H1 (cell line): ENCODE data around the gene CLCN5. TPM values are rescaled to one million over a fixed set of nuclear protein-coding genes. Genes with fewer than 3 reads are reported as not detected.

ENCODE experiments used
- CTCF ChIA-PET: fragments of 300-600 bp; sonication (Branson Sonifier 250); formaldehyde crosslinking; loops from one replicate; lab custom pipeline; 2021; ENCODE audit not compliant: partially characterized antibody; lab: Charles Lee
- POLR2A ChIA-PET: fragments of 300-600 bp; sonication (Branson Sonifier 250); formaldehyde crosslinking; loops from one replicate; lab custom pipeline; 2021; ENCODE audit warnings: inconsistent platforms; ENCODE audit not compliant: partially characterized antibody; lab: Charles Lee
- DNase-seq, 2 experiments: peaks; one replicate each; pipeline versions ENCODE4 v3.0.0 to v3.0.0-alpha.2; 2010 to 2022; ENCODE audit warnings: low spot score in 2 of 2, low read depth in 1 of 2, mixed read lengths in 1 of 2
- FAIRE-seq: peaks from 2 replicates; lab custom pipeline; 2011; peaks lifted over from hg19 to GRCh38; lab: Jason Lieb, UNC
- H2AFZ ChIP-seq: 2 replicates; pipeline ENCODE4 v1.8.1; 2012; ENCODE audit warnings: low read length, inconsistent platforms
- H2AK5ac ChIP-seq: 2 replicates; pipeline ENCODE4 v1.6.1; 2013; ENCODE audit warnings: low read depth, low read length
- H2BK120ac ChIP-seq: replicated peaks from 2 replicates; pipeline ENCODE3; 2013; ENCODE audit warnings: low read depth, low read length, inconsistent platforms
- H2BK12ac ChIP-seq: 2 replicates; pipeline ENCODE4 v1.6.1; 2013; ENCODE audit warnings: low read depth, low read length
- H2BK15ac ChIP-seq: 2 replicates; pipeline ENCODE4 v1.6.1; 2013; ENCODE audit warnings: low read length
- H2BK20ac ChIP-seq: 2 replicates; pipeline ENCODE4 v1.6.1; 2013; ENCODE audit warnings: low read length
- H2BK5ac ChIP-seq: 2 replicates; pipeline ENCODE4 v1.6.1; 2013; ENCODE audit warnings: low read depth, low read length
- H3K14ac ChIP-seq: 2 replicates; pipeline ENCODE4 v1.6.1; 2013; ENCODE audit warnings: inconsistent platforms; ENCODE audit not compliant: insufficient read length
- H3K18ac ChIP-seq: 2 replicates; pipeline ENCODE4 v1.6.1; 2013; ENCODE audit warnings: low read length; ENCODE audit errors: extremely low read depth
- H3K23ac ChIP-seq: 2 replicates; pipeline ENCODE4 v1.6.1; 2013; ENCODE audit warnings: inconsistent platforms; ENCODE audit not compliant: insufficient read length
- H3K23me2 ChIP-seq: 2 replicates; pipeline ENCODE4 v1.6.1; 2013; ENCODE audit warnings: low read depth, low read length
- H3K27ac ChIP-seq: 2 replicates; pipeline ENCODE4 v1.6.1; 2011; ENCODE audit warnings: low read depth, low read length, inconsistent platforms
- H3K27me3 ChIP-seq, 4 experiments: replicated peaks in 1 of 4; 1 replicate in 1 of 4; 2 replicates in 3 of 4; pipeline versions ENCODE4 v1.6.1 to v1.8.1; 2011 to 2013; ENCODE audit warnings: low read length in 3 of 4, mild to moderate bottlenecking in 3 of 4, inconsistent platforms in 2 of 4, mixed read lengths in 2 of 4, moderate library complexity in 1 of 4; ENCODE audit not compliant: control insufficient read depth in 3 of 4, insufficient read depth in 3 of 4; ENCODE audit errors: extremely low read depth in 1 of 4
- H3K36me3 ChIP-seq, 4 experiments: 2 replicates each; pipeline versions ENCODE4 v1.6.1 to v1.8.1; 2011 to 2013; ENCODE audit warnings: mild to moderate bottlenecking in 4 of 4, low read length in 3 of 4, moderate library complexity in 2 of 4, control low read depth in 1 of 4, inconsistent platforms in 1 of 4; ENCODE audit not compliant: insufficient read depth in 4 of 4, control insufficient read depth in 2 of 4
- H3K4ac ChIP-seq: replicated peaks from 2 replicates; pipeline ENCODE3; 2013; ENCODE audit warnings: low read length, low read depth, mixed read lengths, inconsistent platforms; ENCODE audit not compliant: insufficient read length
- H3K4me1 ChIP-seq, 4 experiments: replicated peaks in 1 of 4; 1 replicate in 1 of 4; 2 replicates in 3 of 4; pipeline versions ENCODE4 v1.6.1 to v1.8.1; 2011 to 2013; ENCODE audit warnings: low read length in 3 of 4, inconsistent platforms in 2 of 4, mixed read lengths in 1 of 4; ENCODE audit not compliant: insufficient read depth in 4 of 4, control insufficient read depth in 3 of 4
- H3K4me2 ChIP-seq, 2 experiments: 2 replicates each; pipeline versions ENCODE4 v1.6.1 to v1.8.1; 2011 to 2013; ENCODE audit warnings: low read depth in 2 of 2, low read length in 2 of 2, control low read depth in 1 of 2, inconsistent platforms in 1 of 2, mild to moderate bottlenecking in 1 of 2; ENCODE audit not compliant: insufficient read depth in 1 of 2
- H3K4me3 ChIP-seq, 4 experiments: fragments of 200-600, 300-600 bp in 1 of 4; sonication (generic), shearing (Covaris generic), sonication (Bioruptor Twin) in 1 of 4; 2 replicates each; pipeline versions ENCODE4 v1.5.1 to v1.8.1; 2011 to 2016; ENCODE audit warnings: low read length in 4 of 4, low read depth in 3 of 4, control low read depth in 2 of 4, inconsistent platforms in 2 of 4, mild to moderate bottlenecking in 2 of 4, mixed read lengths in 1 of 4, moderate library complexity in 1 of 4; ENCODE audit not compliant: insufficient read depth in 2 of 4; ENCODE audit errors: extremely low read depth in 1 of 4
- H3K56ac ChIP-seq: replicated peaks from 2 replicates; pipeline ENCODE3; 2013; ENCODE audit warnings: low read depth, mild to moderate bottlenecking, mixed read lengths, low read length, inconsistent platforms; ENCODE audit not compliant: insufficient read length
- H3K79me1 ChIP-seq: 2 replicates; pipeline ENCODE4 v1.6.1; 2013; ENCODE audit warnings: low read depth, low read length, control low read depth
- H3K79me2 ChIP-seq, 2 experiments: 2 replicates each; pipeline versions ENCODE4 v1.6.1 to v1.8.1; 2012 to 2013; ENCODE audit warnings: low read length in 2 of 2, mild to moderate bottlenecking in 2 of 2, inconsistent platforms in 1 of 2; ENCODE audit not compliant: insufficient read depth in 2 of 2, control insufficient read depth in 1 of 2
- H3K9ac ChIP-seq, 4 experiments: replicated peaks in 1 of 4; 1 replicate in 1 of 4; 2 replicates in 3 of 4; pipeline versions ENCODE4 v1.6.1 to v1.8.1; 2011 to 2013; ENCODE audit warnings: low read depth in 3 of 4, low read length in 3 of 4, control low read depth in 2 of 4, mild to moderate bottlenecking in 2 of 4, moderate library complexity in 2 of 4, inconsistent platforms in 1 of 4; ENCODE audit errors: extremely low read depth in 1 of 4
- H3K9me3 ChIP-seq, 2 experiments: 2 replicates each; pipeline versions ENCODE4 v1.6.1 to v1.8.1; 2012 to 2013; ENCODE audit warnings: mild to moderate bottlenecking in 2 of 2, moderate library complexity in 2 of 2, control low read depth in 1 of 2, inconsistent platforms in 1 of 2, low read depth in 1 of 2, low read length in 1 of 2, mixed read lengths in 1 of 2; ENCODE audit not compliant: insufficient read depth in 2 of 2
- H4K20me1 ChIP-seq, 2 experiments: replicated peaks in 1 of 2; 2 replicates each; pipeline versions ENCODE3 to v1.8.1; 2011 to 2013; ENCODE audit warnings: inconsistent platforms in 2 of 2, low read length in 2 of 2, mild to moderate bottlenecking in 1 of 2; ENCODE audit not compliant: insufficient read depth in 2 of 2, control insufficient read depth in 1 of 2
- H4K5ac ChIP-seq: 2 replicates; pipeline ENCODE4 v1.6.1; 2013; ENCODE audit warnings: low read length, low read depth, mixed read lengths, inconsistent platforms; ENCODE audit not compliant: insufficient read length
- H4K8ac ChIP-seq: 2 replicates; pipeline ENCODE4 v1.8.0; 2013; ENCODE audit warnings: mild to moderate bottlenecking, moderate library complexity, low read length, inconsistent platforms; ENCODE audit not compliant: insufficient read depth; ENCODE audit errors: extremely low read depth
- H4K91ac ChIP-seq: replicated peaks from 2 replicates; pipeline ENCODE3; 2013; ENCODE audit warnings: low read length, mixed read lengths, inconsistent platforms; ENCODE audit not compliant: insufficient read length
- CBX5 ChIP-seq: fragments of 300-800, 300-1000 bp; sonication (generic); IDR thresholded peaks from 2 replicates; pipeline ENCODE4 v1.7.1; 2016; ENCODE audit warnings: antibody characterized with exemption, low read length, low read depth
- CEBPB ChIP-seq: IDR thresholded peaks from 2 replicates; pipeline ENCODE4 v1.6.1; 2012; ENCODE audit warnings: low read depth, low read length
- CTBP2 ChIP-seq: IDR thresholded peaks from 2 replicates; pipeline ENCODE4 v1.7.0; 2011; ENCODE audit warnings: borderline replicate concordance, mild to moderate bottlenecking, moderate library complexity, mixed read lengths, low read length; ENCODE audit not compliant: insufficient read depth, insufficient read length
- EGR1 ChIP-seq: IDR thresholded peaks from 2 replicates; pipeline ENCODE4 v1.6.1; 2011; ENCODE audit warnings: low read depth, low read length, borderline replicate concordance
- KDM4A ChIP-seq: IDR thresholded peaks from one replicate; pipeline ENCODE4 v1.7.1; 2012; ENCODE audit warnings: low read depth, mild to moderate bottlenecking, moderate library complexity, low read length, inconsistent platforms; ENCODE audit not compliant: severe bottlenecking
- POLR2A ChIP-seq, 2 experiments: IDR thresholded peaks; 1 replicate in 1 of 2; 2 replicates in 1 of 2; pipeline ENCODE4 v1.6.1; 2011; ENCODE audit warnings: low read depth in 2 of 2, low read length in 2 of 2, mild to moderate bottlenecking in 2 of 2; ENCODE audit errors: control extremely low read depth in 1 of 2
- RBBP5 ChIP-seq: IDR thresholded peaks from 2 replicates; pipeline ENCODE4 v1.7.1; 2012; ENCODE audit warnings: low read depth, mild to moderate bottlenecking, inconsistent platforms, low read length, moderate library complexity, borderline replicate concordance
- SAP30 ChIP-seq: fragments of 300-600 bp; sonication (generic); IDR thresholded peaks from 2 replicates; pipeline ENCODE4 v1.7.1; 2012; ENCODE audit warnings: low read length, moderate library complexity, mild to moderate bottlenecking, inconsistent platforms; ENCODE audit not compliant: insufficient read depth, insufficient replicate concordance
- SIX5 ChIP-seq: IDR thresholded peaks from 2 replicates; pipeline ENCODE4 v1.6.1; 2011; ENCODE audit warnings: mild to moderate bottlenecking, low read depth, low read length
- SP2 ChIP-seq: IDR thresholded peaks from 2 replicates; pipeline ENCODE4 v1.6.1; 2012; ENCODE audit warnings: mild to moderate bottlenecking, low read length, inconsistent platforms
- TAF7 ChIP-seq: optimal IDR thresholded peaks from 2 replicates; pipeline ENCODE3; 2011; ENCODE audit warnings: low read depth, mild to moderate bottlenecking, inconsistent platforms, low read length, moderate library complexity, borderline replicate concordance
- WGBS, 2 experiments: shearing (Covaris generic) in 1 of 2; methylation state at CpG; one replicate each; pipeline versions ENCODE4 v1.1.6 to v1.1.7; 2013 to 2015; ENCODE audit warnings: low lambda C conversion rate in 2 of 2, mixed read lengths in 2 of 2, inconsistent platforms in 1 of 2, low coverage in 1 of 2, missing lambda C conversion rate in 1 of 2; ENCODE audit not compliant: insufficient replicate concordance in 2 of 2, insufficient coverage in 1 of 2, insufficient read length in 1 of 2; ENCODE audit errors: extremely low coverage in 1 of 2, missing lambda C conversion rate in 1 of 2; 5-methylcytosine and 5-hydroxymethylcytosine counted together
- polyA plus RNA-seq, 7 experiments: library from polyadenylated mRNA; depleted of rRNA in 3 of 7; stranded (reverse) in 5 of 7; unstranded in 2 of 7; fragments of >200 nt in 5 of 7; fragments of 200-250 nt in 2 of 7; gene quantifications; 1 replicate in 5 of 7; 2 replicates in 1 of 7; 4 replicates in 1 of 7; pipeline versions ENCODE4 v1.2.1 to v1.2.3, GENCODE V29; 2011 to 2013; ENCODE audit warnings: missing spikeins in 2 of 7, mixed read lengths in 2 of 7
- total RNA-seq: library from RNA; stranded (reverse); fragmentation: NEBNext Ultra II Directional; extraction: Animal tissue kit (Norgen Biotek cat#: 25700); gene quantifications from 2 replicates; pipeline ENCODE4 v1.2.1, GENCODE V29; 2021

Gene CLCN5
- total and polyA plus RNA-seq, 2 of the 8 experiments (the other 6 are each of a cell fraction or from before 2014, with no cell fraction given): 4.2 to 9.7 TPM

DNA sequence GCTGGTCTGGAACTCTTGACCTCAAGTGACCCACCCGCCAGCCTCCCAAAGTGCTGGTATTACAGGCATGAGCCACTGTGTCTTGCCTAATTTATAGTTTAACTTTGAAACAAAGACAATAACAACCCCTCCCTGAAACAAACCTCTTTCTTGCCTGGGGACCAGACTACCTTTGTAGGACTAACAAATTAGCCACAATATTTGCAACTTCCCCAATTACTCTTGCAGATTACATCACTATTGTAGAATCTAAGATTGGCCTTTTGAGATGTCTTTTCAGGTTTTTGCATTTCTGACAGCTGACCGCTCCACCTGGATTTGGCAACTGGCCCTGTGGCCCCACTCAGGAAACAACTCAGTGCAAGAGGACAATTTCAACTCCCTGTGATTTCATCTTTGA lies 193.6 kb downstream of the CLCN5 start:
- no peak overlapping the region for H3K14ac ChIP-seq
- no peak overlapping the region for H4K8ac ChIP-seq
- POLR2A ChIA-PET: no interaction called here
- H4K91ac ChIP-seq: no peak overlapping the region
- no peak overlapping the region for H3K4me2 ChIP-seq
- H2BK120ac ChIP-seq: no peak overlapping the region
- no peak overlapping the region for H3K4me3 ChIP-seq
- H2BK5ac ChIP-seq: no peak overlapping the region
- WGBS, 2 experiments: 100% methylated on average over 2 of the region's 2 CpGs; no CpG with 5 or more reads in 1 of the 2 experiments
- H2AK5ac ChIP-seq: no peak overlapping the region
- no peak overlapping the region for H3K18ac ChIP-seq
- no peaks in the 10 kb centered on the region for H4K20me1 ChIP-seq
- H2BK15ac ChIP-seq: no peak overlapping the region
- H3K9me3 ChIP-seq: no peaks in the 10 kb centered on the region
- H3K23ac ChIP-seq: no peak overlapping the region
- no peaks in the 10 kb centered on the region for H3K79me2 ChIP-seq
- H3K36me3 ChIP-seq: no peaks in the 10 kb centered on the region
- no peak overlapping the region for H2BK20ac ChIP-seq
- H3K9ac ChIP-seq: no peak overlapping the region
- no peak overlapping the region for H2AFZ ChIP-seq
- H3K23me2 ChIP-seq: no peaks in the 10 kb centered on the region
- FAIRE-seq: no peak
- H3K4ac ChIP-seq: no peak overlapping the region
- H2BK12ac ChIP-seq: no peak overlapping the region
- DNase-seq: no peak
- H4K5ac ChIP-seq: no peak overlapping the region
- no peak overlapping the region for H3K56ac ChIP-seq
- no peaks in the 10 kb centered on the region for H3K79me1 ChIP-seq
- CTCF ChIA-PET: interaction anchor here (1.6 kb wide), 1 partner anchor 16 kb away, joined by 5 read pairs; no protein-coding TSS in a partner anchor
- TF ChIP-seq RBBP5 (no peak), CBX5 (no peak), POLR2A (IDR thresholded peaks at IDR 0.05; ENCODE audit: control extremely low read depth in 1 of 2, low read depth in 2 of 2, low read length in 2 of 2) (no peak), SIX5 (no peak), KDM4A (no peak), TAF7 (no peak), SAP30 (no peak), CTBP2 (no peak), SP2 (no peak), EGR1 (no peak), CEBPB (no peak)
- no peaks in the 10 kb centered on the region for H3K27me3 ChIP-seq
- H3K4me1 ChIP-seq: peaks cover 0 to 3% (median 0%) of the 10 kb centered on the region in 4 experiments; a peak in 1 of 7 replicates
- H3K27ac ChIP-seq: no peak overlapping the region
